GM23338 (cell line): ENCODE results near the gene MEP1A.

Source experiments
- TF ChIP-seq, protein P1 (sequence below), 2 experiments: fragments of 200-600 bp in 1 of 2; sonication (generic) in 1 of 2; conservative IDR thresholded peaks; 2 replicates each; pipeline versions ENCODE4 v1.5.1 to v1.6.1; 2016 to 2017; ENCODE audit warnings: antibody characterized with exemption in 2 of 2, low read depth in 2 of 2, mild to moderate bottlenecking in 2 of 2, moderate library complexity in 1 of 2
- TF ChIP-seq, protein P2 (sequence below): IDR thresholded peaks from one replicate; pipeline ENCODE4 v1.6.1; 2018; ENCODE audit warnings: antibody characterized with exemption; ENCODE audit not compliant: unreplicated experiment

DNA sequence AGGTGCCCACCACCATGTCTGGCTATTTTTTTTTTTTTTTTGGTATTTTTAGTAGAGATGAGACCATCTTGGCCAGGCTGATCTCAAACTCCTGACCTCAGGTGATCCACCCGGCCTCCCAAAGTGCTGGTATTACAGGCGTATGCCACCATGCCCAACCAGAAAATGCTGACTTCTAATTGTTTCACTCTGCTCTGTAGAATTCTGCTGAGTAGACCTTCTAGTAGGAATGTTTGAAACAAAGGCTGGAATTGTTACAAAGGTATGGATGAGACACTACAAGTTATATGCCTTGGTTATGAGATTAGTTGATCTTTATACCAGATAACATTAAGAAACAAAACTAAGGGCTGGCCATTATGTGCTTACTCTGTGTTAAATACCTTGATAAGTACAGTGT, 44.8 kb downstream of the MEP1A start:
- TF ChIP-seq, protein P1, sequence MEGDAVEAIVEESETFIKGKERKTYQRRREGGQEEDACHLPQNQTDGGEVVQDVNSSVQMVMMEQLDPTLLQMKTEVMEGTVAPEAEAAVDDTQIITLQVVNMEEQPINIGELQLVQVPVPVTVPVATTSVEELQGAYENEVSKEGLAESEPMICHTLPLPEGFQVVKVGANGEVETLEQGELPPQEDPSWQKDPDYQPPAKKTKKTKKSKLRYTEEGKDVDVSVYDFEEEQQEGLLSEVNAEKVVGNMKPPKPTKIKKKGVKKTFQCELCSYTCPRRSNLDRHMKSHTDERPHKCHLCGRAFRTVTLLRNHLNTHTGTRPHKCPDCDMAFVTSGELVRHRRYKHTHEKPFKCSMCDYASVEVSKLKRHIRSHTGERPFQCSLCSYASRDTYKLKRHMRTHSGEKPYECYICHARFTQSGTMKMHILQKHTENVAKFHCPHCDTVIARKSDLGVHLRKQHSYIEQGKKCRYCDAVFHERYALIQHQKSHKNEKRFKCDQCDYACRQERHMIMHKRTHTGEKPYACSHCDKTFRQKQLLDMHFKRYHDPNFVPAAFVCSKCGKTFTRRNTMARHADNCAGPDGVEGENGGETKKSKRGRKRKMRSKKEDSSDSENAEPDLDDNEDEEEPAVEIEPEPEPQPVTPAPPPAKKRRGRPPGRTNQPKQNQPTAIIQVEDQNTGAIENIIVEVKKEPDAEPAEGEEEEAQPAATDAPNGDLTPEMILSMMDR (conservative IDR thresholded peaks at IDR 0.05; ENCODE audit: low read depth in 2 of 2): no peak
- TF ChIP-seq, protein P2, sequence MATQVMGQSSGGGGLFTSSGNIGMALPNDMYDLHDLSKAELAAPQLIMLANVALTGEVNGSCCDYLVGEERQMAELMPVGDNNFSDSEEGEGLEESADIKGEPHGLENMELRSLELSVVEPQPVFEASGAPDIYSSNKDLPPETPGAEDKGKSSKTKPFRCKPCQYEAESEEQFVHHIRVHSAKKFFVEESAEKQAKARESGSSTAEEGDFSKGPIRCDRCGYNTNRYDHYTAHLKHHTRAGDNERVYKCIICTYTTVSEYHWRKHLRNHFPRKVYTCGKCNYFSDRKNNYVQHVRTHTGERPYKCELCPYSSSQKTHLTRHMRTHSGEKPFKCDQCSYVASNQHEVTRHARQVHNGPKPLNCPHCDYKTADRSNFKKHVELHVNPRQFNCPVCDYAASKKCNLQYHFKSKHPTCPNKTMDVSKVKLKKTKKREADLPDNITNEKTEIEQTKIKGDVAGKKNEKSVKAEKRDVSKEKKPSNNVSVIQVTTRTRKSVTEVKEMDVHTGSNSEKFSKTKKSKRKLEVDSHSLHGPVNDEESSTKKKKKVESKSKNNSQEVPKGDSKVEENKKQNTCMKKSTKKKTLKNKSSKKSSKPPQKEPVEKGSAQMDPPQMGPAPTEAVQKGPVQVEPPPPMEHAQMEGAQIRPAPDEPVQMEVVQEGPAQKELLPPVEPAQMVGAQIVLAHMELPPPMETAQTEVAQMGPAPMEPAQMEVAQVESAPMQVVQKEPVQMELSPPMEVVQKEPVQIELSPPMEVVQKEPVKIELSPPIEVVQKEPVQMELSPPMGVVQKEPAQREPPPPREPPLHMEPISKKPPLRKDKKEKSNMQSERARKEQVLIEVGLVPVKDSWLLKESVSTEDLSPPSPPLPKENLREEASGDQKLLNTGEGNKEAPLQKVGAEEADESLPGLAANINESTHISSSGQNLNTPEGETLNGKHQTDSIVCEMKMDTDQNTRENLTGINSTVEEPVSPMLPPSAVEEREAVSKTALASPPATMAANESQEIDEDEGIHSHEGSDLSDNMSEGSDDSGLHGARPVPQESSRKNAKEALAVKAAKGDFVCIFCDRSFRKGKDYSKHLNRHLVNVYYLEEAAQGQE: no peak
